ENCODE data around the gene RERE. TPM values are rescaled to one million over a fixed set of nuclear protein-coding genes. Genes with fewer than 3 reads are reported as not detected.

The RERE gene
- total RNA-seq, 1 experiment from 2014 or later = 55.2 TPM

DNA sequence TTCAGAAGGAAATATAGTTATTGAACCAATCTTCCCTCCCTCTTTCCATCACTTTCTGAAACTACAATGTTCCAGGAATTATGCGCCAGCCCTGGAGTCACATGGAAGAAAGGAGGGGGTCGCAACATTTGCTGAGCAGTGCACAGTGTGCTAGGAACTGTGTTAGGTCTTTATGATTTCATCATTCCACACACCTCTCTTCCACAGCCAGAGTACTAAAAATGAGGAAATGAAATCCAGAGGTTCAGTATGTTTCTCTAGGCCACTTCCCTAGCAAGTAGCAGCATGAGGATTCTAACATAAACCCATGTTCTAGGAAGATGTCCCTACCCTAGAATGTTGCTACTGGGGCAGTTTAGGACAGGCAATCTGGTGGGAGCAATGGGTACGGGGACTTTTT, 341.4 kb downstream of the RERE start:
- no peaks in the 10 kb centered on the region for H4K20me1 ChIP-seq (ENCODE audit: insufficient read depth, low read depth, low read length)
- H3K27ac ChIP-seq (ENCODE audit: low read length) = no peak overlapping the region
- no peaks in the 10 kb centered on the region for H3K9me3 ChIP-seq (ENCODE audit: low read length)
- no peak for DNase-seq
- no peaks in the 10 kb centered on the region for H3K79me2 ChIP-seq (ENCODE audit: low read length)
- H3K36me3 ChIP-seq (ENCODE audit: insufficient read depth, low read length) = no peaks in the 10 kb centered on the region
- H3K9ac ChIP-seq (ENCODE audit: low read length) = no peak overlapping the region
- H3K9me2 ChIP-seq (replicated peaks; ENCODE audit: insufficient read depth, low read length) = no peaks in the 10 kb centered on the region
- no peak overlapping the region for H3K4me3 ChIP-seq (ENCODE audit: low read length)
- H3K4me1 ChIP-seq (ENCODE audit: low read length) = peaks cover 52% of the 10 kb centered on the region
- no peaks in the 10 kb centered on the region for H3K27me3 ChIP-seq (ENCODE audit: low read length)
- H3K4me2 ChIP-seq (ENCODE audit: low read depth, low read length, poor library complexity, severe bottlenecking) = no peak overlapping the region
- no peak overlapping the region for H2AFZ ChIP-seq (ENCODE audit: low read length)

DNA sequence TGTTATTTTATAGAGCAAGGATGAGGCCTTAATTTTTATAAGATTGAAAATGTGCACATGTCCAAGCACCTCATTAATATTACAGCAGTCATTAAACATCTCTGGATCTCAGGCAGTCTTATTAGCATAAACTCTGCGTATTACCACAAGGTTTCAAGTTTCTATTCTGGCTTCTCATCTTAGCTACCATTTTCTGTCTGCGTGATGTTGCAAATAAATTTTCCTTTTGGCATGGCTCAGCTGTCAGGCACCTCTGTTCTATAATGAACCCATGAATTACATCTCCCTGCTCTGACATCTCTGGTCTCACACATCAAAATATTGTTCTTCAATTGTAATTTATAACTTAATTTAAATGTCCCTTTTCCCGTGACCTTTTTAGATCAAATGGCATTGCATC, 343.1 kb downstream of the RERE start:
- no peaks in the 10 kb centered on the region for H3K9me2 ChIP-seq (replicated peaks; ENCODE audit: insufficient read depth, low read length)
- no peaks in the 10 kb centered on the region for H3K36me3 ChIP-seq (ENCODE audit: insufficient read depth, low read length)
- H3K27ac ChIP-seq (ENCODE audit: low read length) = peak overlapping the region; percentile 32
- peaks cover 52% of the 10 kb centered on the region for H3K4me1 ChIP-seq (ENCODE audit: low read length)
- H3K27me3 ChIP-seq (ENCODE audit: low read length) = no peaks in the 10 kb centered on the region
- H3K9ac ChIP-seq (ENCODE audit: low read length) = no peak overlapping the region
- no peaks in the 10 kb centered on the region for H4K20me1 ChIP-seq (ENCODE audit: insufficient read depth, low read depth, low read length)
- no peak overlapping the region for H3K4me3 ChIP-seq (ENCODE audit: low read length)
- H2AFZ ChIP-seq (ENCODE audit: low read length) = no peak overlapping the region
- no peaks in the 10 kb centered on the region for H3K9me3 ChIP-seq (ENCODE audit: low read length)
- peak overlapping the region; percentile 51 for H3K4me2 ChIP-seq (ENCODE audit: low read depth, low read length, poor library complexity, severe bottlenecking)
- no peak for DNase-seq
- no peaks in the 10 kb centered on the region for H3K79me2 ChIP-seq (ENCODE audit: low read length)

DNA sequence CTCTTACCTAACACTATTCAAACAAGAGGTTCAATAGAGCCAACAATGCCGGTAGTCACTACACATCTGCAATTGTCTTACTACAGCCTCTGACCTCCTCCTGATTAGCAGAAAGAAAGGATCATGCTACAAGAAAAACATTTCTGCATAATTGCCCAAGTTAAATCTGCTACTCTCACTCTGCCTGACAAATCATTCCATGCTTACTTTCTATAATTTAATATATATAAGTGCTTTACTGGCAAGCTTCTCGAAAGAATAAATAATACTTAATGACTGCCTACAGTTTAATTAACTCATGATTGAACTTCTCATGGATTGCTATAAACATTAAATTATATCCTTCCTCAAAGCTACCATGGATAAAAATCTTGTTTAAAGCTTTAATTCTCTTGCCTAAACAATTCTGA, 343.5 kb downstream of the RERE start:
- Histone ChIP-seq H3K4me3 (ENCODE audit: low read length) (no peak overlapping the region), H3K4me1 (ENCODE audit: low read length) (peaks cover 52% of the 10 kb centered on the region), H3K4me2 (ENCODE audit: low read depth, low read length, poor library complexity, severe bottlenecking) (peak overlapping the region; percentile 51), H3K27ac (ENCODE audit: low read length) (peak overlapping the region; percentile 32), H2AFZ (ENCODE audit: low read length) (no peak overlapping the region), H3K9me3 (ENCODE audit: low read length) (no peaks in the 10 kb centered on the region), H3K36me3 (ENCODE audit: insufficient read depth, low read length) (no peaks in the 10 kb centered on the region), H3K9me2 (replicated peaks; ENCODE audit: insufficient read depth, low read length) (no peaks in the 10 kb centered on the region), H3K9ac (ENCODE audit: low read length) (no peak overlapping the region), H3K79me2 (ENCODE audit: low read length) (no peaks in the 10 kb centered on the region), H3K27me3 (ENCODE audit: low read length) (no peaks in the 10 kb centered on the region), H4K20me1 (ENCODE audit: insufficient read depth, low read depth, low read length) (no peaks in the 10 kb centered on the region)
- no peak for DNase-seq

DNA sequence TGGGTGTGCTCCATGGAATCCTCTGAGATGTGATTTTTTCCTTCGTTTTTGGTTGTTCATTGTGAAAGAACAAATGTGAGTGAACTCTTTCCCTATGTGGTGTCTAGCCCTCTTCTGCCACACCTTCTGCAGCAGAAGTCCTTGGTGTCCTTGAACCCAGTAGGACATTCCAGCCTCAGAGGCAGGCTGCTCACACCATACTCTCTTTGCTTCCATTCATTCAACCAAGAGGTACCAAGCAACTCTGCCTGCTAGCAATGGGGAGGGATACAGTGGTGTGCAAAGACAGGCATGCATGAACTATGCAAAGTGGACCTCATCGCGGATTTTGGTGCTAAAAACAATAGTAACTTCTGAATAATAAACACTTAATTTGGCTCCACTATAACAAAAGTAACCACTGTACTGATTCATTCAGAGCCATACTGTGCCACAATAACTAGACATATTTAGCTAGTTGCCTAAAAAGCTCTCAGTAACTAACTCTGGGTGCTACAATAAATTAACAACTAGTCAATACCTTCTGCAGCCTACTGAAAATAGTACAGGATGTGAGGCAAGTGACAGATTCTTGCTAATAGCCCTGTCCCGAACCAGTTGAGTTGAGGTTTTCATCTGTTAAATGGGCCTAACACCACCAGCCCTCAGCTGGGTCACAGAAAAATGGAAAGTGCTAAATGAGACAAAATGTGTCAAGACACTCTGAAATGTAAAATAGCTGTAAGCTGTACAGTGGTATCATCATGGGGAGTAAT, 344.1 kb downstream of the RERE start:
- no peaks in the 10 kb centered on the region for H4K20me1 ChIP-seq (ENCODE audit: insufficient read depth, low read depth, low read length)
- no peak overlapping the region; the same call in 1 of the 2 replicates for H3K4me3 ChIP-seq (ENCODE audit: low read length)
- no peaks in the 10 kb centered on the region for H3K27me3 ChIP-seq (ENCODE audit: low read length)
- H3K9me2 ChIP-seq (replicated peaks; ENCODE audit: insufficient read depth, low read length) = no peaks in the 10 kb centered on the region
- peak overlapping the region; percentile 32; the same call in 1 of the 2 replicates for H3K27ac ChIP-seq (ENCODE audit: low read length)
- H3K9ac ChIP-seq (ENCODE audit: low read length) = peak overlapping the region; percentile 12; the same call in 1 of the 2 replicates
- H3K79me2 ChIP-seq (ENCODE audit: low read length) = no peaks in the 10 kb centered on the region
- H3K36me3 ChIP-seq (ENCODE audit: insufficient read depth, low read length) = no peaks in the 10 kb centered on the region
- H2AFZ ChIP-seq (ENCODE audit: low read length) = no peak overlapping the region
- DNase-seq = no peak
- peak overlapping the region; percentile 51 for H3K4me2 ChIP-seq (ENCODE audit: low read depth, low read length, poor library complexity, severe bottlenecking)
- no peaks in the 10 kb centered on the region for H3K9me3 ChIP-seq (ENCODE audit: low read length)
- peaks cover 48% of the 10 kb centered on the region for H3K4me1 ChIP-seq (ENCODE audit: low read length)

DNA sequence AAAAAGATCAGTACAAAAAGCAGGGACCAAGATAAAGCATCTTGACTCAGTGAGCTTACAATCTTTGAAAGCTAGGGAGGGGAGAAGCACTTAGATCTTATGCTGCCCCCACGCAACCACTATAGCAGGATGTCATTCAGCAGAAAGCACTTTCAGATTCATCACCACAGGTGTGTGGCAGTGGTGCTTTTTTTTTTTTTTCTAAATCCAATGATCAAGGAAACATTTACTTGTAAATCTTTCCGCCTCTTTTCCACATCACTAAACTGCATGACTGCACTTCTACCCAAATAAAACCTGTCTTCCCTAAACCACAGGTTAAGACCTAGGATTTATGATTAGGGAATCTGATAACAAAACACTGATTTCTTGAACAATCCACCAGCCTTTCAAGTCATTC, 344.8 kb downstream of the RERE start:
- Histone ChIP-seq H3K4me3 (ENCODE audit: low read length) (no peak overlapping the region; the same call in 1 of the 2 replicates), H3K27ac (ENCODE audit: low read length) (peak overlapping the region; percentile 47; the same call in 1 of the 2 replicates), H3K4me2 (ENCODE audit: low read depth, low read length, poor library complexity, severe bottlenecking) (peak overlapping the region; percentile 51)

DNA sequence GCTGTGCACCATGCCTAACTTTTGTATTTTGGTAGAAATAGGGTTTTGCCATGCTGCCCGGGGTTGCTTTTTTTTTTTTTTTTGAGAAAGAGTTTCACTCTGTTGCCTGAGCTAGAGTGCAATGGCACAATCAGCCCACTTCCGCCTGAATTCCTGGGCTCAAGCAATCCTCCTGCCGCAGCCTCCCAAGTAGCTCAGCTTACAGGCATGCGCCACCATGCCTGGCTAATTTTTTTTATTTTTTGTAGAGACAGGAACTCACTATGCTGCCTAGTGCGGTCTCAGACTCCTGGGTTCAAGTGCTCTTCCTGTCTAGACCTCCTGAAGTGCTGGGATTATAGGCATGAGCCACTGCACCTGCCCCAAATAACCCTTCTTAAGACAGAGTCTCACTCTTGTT, 346.0 kb downstream of the RERE start:
- Histone ChIP-seq H3K27me3 (ENCODE audit: low read length) (no peaks in the 10 kb centered on the region), H2AFZ (ENCODE audit: low read length) (no peak overlapping the region), H4K20me1 (ENCODE audit: insufficient read depth, low read depth, low read length) (no peaks in the 10 kb centered on the region), H3K4me1 (ENCODE audit: low read length) (peaks cover 35% of the 10 kb centered on the region), H3K9me3 (ENCODE audit: low read length) (no peaks in the 10 kb centered on the region), H3K79me2 (ENCODE audit: low read length) (no peaks in the 10 kb centered on the region), H3K27ac (ENCODE audit: low read length) (no peak overlapping the region), H3K4me2 (ENCODE audit: low read depth, low read length, poor library complexity, severe bottlenecking) (no peak overlapping the region), H3K9ac (ENCODE audit: low read length) (no peak overlapping the region), H3K36me3 (ENCODE audit: insufficient read depth, low read length) (no peaks in the 10 kb centered on the region), H3K4me3 (ENCODE audit: low read length) (no peak overlapping the region), H3K9me2 (replicated peaks; ENCODE audit: insufficient read depth, low read length) (no peaks in the 10 kb centered on the region)
- DNase-seq = no peak

More for the DNA sequence above, 344.8 kb downstream of the RERE start:
- Histone ChIP-seq H3K9ac (ENCODE audit: low read length) (peak overlapping the region; percentile 12; the same call in 1 of the 2 replicates), H4K20me1 (ENCODE audit: insufficient read depth, low read depth, low read length) (no peaks in the 10 kb centered on the region), H2AFZ (ENCODE audit: low read length) (no peak overlapping the region), H3K9me2 (replicated peaks; ENCODE audit: insufficient read depth, low read length) (no peaks in the 10 kb centered on the region), H3K36me3 (ENCODE audit: insufficient read depth, low read length) (no peaks in the 10 kb centered on the region), H3K9me3 (ENCODE audit: low read length) (no peaks in the 10 kb centered on the region), H3K4me1 (ENCODE audit: low read length) (peaks cover 42% of the 10 kb centered on the region), H3K79me2 (ENCODE audit: low read length) (no peaks in the 10 kb centered on the region), H3K27me3 (ENCODE audit: low read length) (no peaks in the 10 kb centered on the region)
- peak; percentile 48 for DNase-seq

DNA sequence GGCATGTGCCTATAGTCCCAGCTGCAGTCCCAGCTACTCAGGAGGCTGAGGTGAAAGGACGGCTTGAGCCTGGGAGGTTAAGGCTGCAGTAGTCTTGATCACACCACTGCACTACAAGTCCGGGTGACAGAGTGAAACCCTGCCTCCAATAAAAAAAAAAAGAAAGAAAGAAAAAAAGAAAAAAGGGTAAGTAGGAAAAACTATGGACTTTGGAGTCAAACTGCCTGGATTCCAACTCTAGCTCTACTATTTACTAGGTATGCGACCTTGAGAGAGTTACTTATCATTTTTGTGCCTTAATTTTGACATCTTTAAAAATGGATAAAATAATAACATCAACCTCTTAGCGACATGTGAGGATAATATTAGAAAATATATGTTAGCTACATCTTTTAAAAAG, 348.7 kb downstream of the RERE start:
- Histone ChIP-seq H3K79me2 (ENCODE audit: low read length) (no peaks in the 10 kb centered on the region), H3K9me2 (replicated peaks; ENCODE audit: insufficient read depth, low read length) (no peaks in the 10 kb centered on the region), H2AFZ (ENCODE audit: low read length) (no peak overlapping the region), H3K4me1 (ENCODE audit: low read length) (peaks cover 37% of the 10 kb centered on the region), H3K9me3 (ENCODE audit: low read length) (no peaks in the 10 kb centered on the region), H3K4me2 (ENCODE audit: low read depth, low read length, poor library complexity, severe bottlenecking) (no peak overlapping the region), H4K20me1 (ENCODE audit: insufficient read depth, low read depth, low read length) (no peaks in the 10 kb centered on the region), H3K36me3 (ENCODE audit: insufficient read depth, low read length) (no peaks in the 10 kb centered on the region), H3K27me3 (ENCODE audit: low read length) (no peaks in the 10 kb centered on the region), H3K4me3 (ENCODE audit: low read length) (no peak overlapping the region), H3K9ac (ENCODE audit: low read length) (no peak overlapping the region), H3K27ac (ENCODE audit: low read length) (no peak overlapping the region)
- no peak for DNase-seq

GRCh38 chr1:8467308-8467707, 350.1 kb downstream of the RERE start:
- Histone ChIP-seq H3K79me2 (ENCODE audit: low read length) (no peaks in the 10 kb centered on the region), H2AFZ (ENCODE audit: low read length) (no peak overlapping the region), H3K4me2 (ENCODE audit: low read depth, low read length, poor library complexity, severe bottlenecking) (no peak overlapping the region), H3K27me3 (ENCODE audit: low read length) (no peaks in the 10 kb centered on the region), H4K20me1 (ENCODE audit: insufficient read depth, low read depth, low read length) (no peaks in the 10 kb centered on the region), H3K36me3 (ENCODE audit: insufficient read depth, low read length) (no peaks in the 10 kb centered on the region), H3K4me1 (ENCODE audit: low read length) (peaks cover 26% of the 10 kb centered on the region), H3K27ac (ENCODE audit: low read length) (no peak overlapping the region), H3K9me3 (ENCODE audit: low read length) (no peaks in the 10 kb centered on the region), H3K9ac (ENCODE audit: low read length) (no peak overlapping the region), H3K4me3 (ENCODE audit: low read length) (no peak overlapping the region), H3K9me2 (replicated peaks; ENCODE audit: insufficient read depth, low read length) (no peaks in the 10 kb centered on the region)
- no peak for DNase-seq

All from Karpas-422 (cell line).